ENCODE data around the gene ITIH1. TPM values are rescaled to one million over a fixed set of nuclear protein-coding genes. Genes with fewer than 3 reads are reported as not detected.

Gene ITIH1
- total and polyA plus RNA-seq, 2 experiments from 2014 or later, result not detected

- Histone ChIP-seq H3K4me3 (no peak within 1 kb of the TSS), H3K36me3 (ENCODE audit: low read depth) (no peaks in the 10 kb centered on the region), H3F3A (ENCODE audit: insufficient read depth) (no peaks in the 10 kb centered on the region), H3K4me2 (ENCODE audit: unreplicated experiment) (no peak within 1 kb of the TSS), H3K79me2 (ENCODE audit: insufficient read depth) (no peaks in the 10 kb centered on the region), H3K9me2 (ENCODE audit: insufficient read depth) (no peaks in the 10 kb centered on the region), H3K27me3 (replicated peaks; ENCODE audit: insufficient read depth) (no peaks in the 10 kb centered on the region), H4K20me1 (ENCODE audit: insufficient read depth) (no peaks in the 10 kb centered on the region), H3K9ac (no peak within 1 kb of the TSS), H2AFZ (no peak within 1 kb of the TSS), H3K9me3 (ENCODE audit: low read depth) (no peaks in the 10 kb centered on the region), H3K4me1 (ENCODE audit: insufficient read depth) (peaks cover 8% of the 10 kb centered on the region), H3K27ac (no peak within 1 kb of the TSS)
- in situ Hi-C loops (cut with MboI), result no loop called here
- no peak for DNase-seq
- 68 to 70% methylated on average over 11 of the region's 11 CpGs for WGBS, 2 experiments (ENCODE audit: low coverage in 1 of 2, low lambda C conversion rate in 2 of 2, missing lambda C conversion rate in 2 of 2)
- TF ChIP-seq EZH2 (IDR thresholded peaks at IDR 0.05; ENCODE audit: insufficient read depth, poor library complexity, severe bottlenecking), result no peak
- no peak for TF ChIP-seq EZH2phosphoT487 (IDR thresholded peaks at IDR 0.05; ENCODE audit: insufficient read depth, low read depth)
Measured at GRCh38 chr3:52834871-52835501, 57.6 kb downstream of the ITIH1 start, which contains the start of gene MUSTN1. Gene MUSTN1 (minus strand): TSS chr3:52835019. CDS start chr3:52834948, 71 bp downstream.

GRCh38 chr3:52835766-52836470 is 58.5 kb downstream of the ITIH1 start:
- Histone ChIP-seq H4K20me1 (ENCODE audit: insufficient read depth) (no peaks in the 10 kb centered on the region), H3K79me2 (ENCODE audit: insufficient read depth) (no peaks in the 10 kb centered on the region), H3K27ac (no peak overlapping the region), H3K9ac (no peak overlapping the region), H3K36me3 (ENCODE audit: low read depth) (no peaks in the 10 kb centered on the region), H2AFZ (no peak overlapping the region), H3K4me1 (ENCODE audit: insufficient read depth) (peaks cover 8% of the 10 kb centered on the region), H3K4me2 (ENCODE audit: unreplicated experiment) (no peak overlapping the region), H3K9me3 (ENCODE audit: low read depth) (no peaks in the 10 kb centered on the region), H3K9me2 (ENCODE audit: insufficient read depth) (no peaks in the 10 kb centered on the region), H3F3A (ENCODE audit: insufficient read depth) (no peaks in the 10 kb centered on the region), H3K27me3 (replicated peaks; ENCODE audit: insufficient read depth) (no peaks in the 10 kb centered on the region), H3K4me3 (no peak overlapping the region)
- in situ Hi-C loops (cut with MboI), result no loop called here
- DNase-seq, result no peak
- 82 to 88% methylated on average over 8 of the region's 8 CpGs for WGBS, 2 experiments (ENCODE audit: low coverage in 1 of 2, low lambda C conversion rate in 2 of 2, missing lambda C conversion rate in 2 of 2)
- TF ChIP-seq EZH2phosphoT487 (IDR thresholded peaks at IDR 0.05; ENCODE audit: insufficient read depth, low read depth) (no peak), EZH2 (IDR thresholded peaks at IDR 0.05; ENCODE audit: insufficient read depth, poor library complexity, severe bottlenecking) (no peak)

- no peak overlapping the region for H3K4me3 ChIP-seq
- no peak overlapping the region for H3K27ac ChIP-seq
- no peak for DNase-seq
- in situ Hi-C loops (cut with MboI), result no loop called here
- H3F3A ChIP-seq (ENCODE audit: insufficient read depth), result no peaks in the 10 kb centered on the region
- H3K9me3 ChIP-seq (ENCODE audit: low read depth), result no peaks in the 10 kb centered on the region
- no peak overlapping the region for H2AFZ ChIP-seq
- no peaks in the 10 kb centered on the region for H3K9me2 ChIP-seq (ENCODE audit: insufficient read depth)
- WGBS, 2 experiments (ENCODE audit: low coverage in 1 of 2, low lambda C conversion rate in 2 of 2, missing lambda C conversion rate in 2 of 2), result 83 to 85% methylated on average over 5 of the region's 5 CpGs
- H3K4me2 ChIP-seq (ENCODE audit: unreplicated experiment), result no peak overlapping the region
- no peaks in the 10 kb centered on the region for H3K36me3 ChIP-seq (ENCODE audit: low read depth)
- H3K27me3 ChIP-seq (replicated peaks; ENCODE audit: insufficient read depth), result no peaks in the 10 kb centered on the region
- TF ChIP-seq EZH2 (IDR thresholded peaks at IDR 0.05; ENCODE audit: insufficient read depth, poor library complexity, severe bottlenecking) (no peak), EZH2phosphoT487 (IDR thresholded peaks at IDR 0.05; ENCODE audit: insufficient read depth, low read depth) (no peak)
- H3K9ac ChIP-seq, result no peak overlapping the region
- H3K4me1 ChIP-seq (ENCODE audit: insufficient read depth), result peaks cover 3% of the 10 kb centered on the region
- H3K79me2 ChIP-seq (ENCODE audit: insufficient read depth), result no peaks in the 10 kb centered on the region
- no peaks in the 10 kb centered on the region for H4K20me1 ChIP-seq (ENCODE audit: insufficient read depth)
Measured at GRCh38 chr3:52836471-52836845, 59.1 kb downstream of the ITIH1 start.

GRCh38 chr3:52836986-52837385 is 59.6 kb downstream of the ITIH1 start:
- no peak for DNase-seq

More at GRCh38 chr3:52836986-52837385, 59.6 kb downstream of the ITIH1 start:
- in situ Hi-C loops (cut with MboI), result no loop called here
- Histone ChIP-seq H2AFZ (no peak overlapping the region), H3F3A (ENCODE audit: insufficient read depth) (no peaks in the 10 kb centered on the region), H3K9me3 (ENCODE audit: low read depth) (no peaks in the 10 kb centered on the region), H4K20me1 (ENCODE audit: insufficient read depth) (no peaks in the 10 kb centered on the region), H3K4me2 (ENCODE audit: unreplicated experiment) (no peak overlapping the region), H3K79me2 (ENCODE audit: insufficient read depth) (no peaks in the 10 kb centered on the region), H3K27ac (no peak overlapping the region), H3K9ac (no peak overlapping the region), H3K27me3 (replicated peaks; ENCODE audit: insufficient read depth) (no peaks in the 10 kb centered on the region), H3K9me2 (ENCODE audit: insufficient read depth) (no peaks in the 10 kb centered on the region), H3K4me3 (no peak overlapping the region), H3K4me1 (ENCODE audit: insufficient read depth) (no peaks in the 10 kb centered on the region), H3K36me3 (ENCODE audit: low read depth) (no peaks in the 10 kb centered on the region)
- no peak for TF ChIP-seq EZH2phosphoT487 (IDR thresholded peaks at IDR 0.05; ENCODE audit: insufficient read depth, low read depth)
- TF ChIP-seq EZH2 (IDR thresholded peaks at IDR 0.05; ENCODE audit: insufficient read depth, poor library complexity, severe bottlenecking), result no peak
- 94 to 95% methylated on average over 4 of the region's 4 CpGs for WGBS, 2 experiments (ENCODE audit: low coverage in 1 of 2, low lambda C conversion rate in 2 of 2, missing lambda C conversion rate in 2 of 2)

All from GM23248 (cell line).